GM12878 (cell line): ENCODE measurements around the gene DKK3. TPM values are rescaled to one million over a fixed set of nuclear protein-coding genes. Genes with fewer than 3 reads are reported as not detected.

Source experiments
- ATAC-seq: fragments of 200-7000 bp; cut with Tn5 transposase; 3 replicates; pipeline ENCODE4 v1.9.1; 2020; ENCODE audit warnings: mild to moderate bottlenecking, moderate library complexity
- BruUV-seq: library from RNA; stranded (reverse); fragments of 400-500 nt; replicated peaks from 2 replicates; lab custom pipeline; 2021; lab: Mats Ljungman, UMichigan
- CTCF ChIA-PET: fragments of 300-600 bp; sonication (Branson Sonifier 250); formaldehyde crosslinking; extraction: SDS; loops from one replicate; lab custom pipeline; 2021; ENCODE audit warnings: inconsistent platforms; lab: Yijun Ruan, JAX
- POLR2A ChIA-PET: fragments of 350-600 bp; formaldehyde crosslinking; extraction: SDS; loops from one replicate; lab custom pipeline; 2021; ENCODE audit warnings: inconsistent platforms; lab: Charles Lee
- RAD21 ChIA-PET: fragments of 300-600 bp; sonication (Branson Sonifier 250); formaldehyde crosslinking; loops from one replicate; lab custom pipeline; 2023; ENCODE audit warnings: antibody characterized with exemption; ENCODE audit not compliant: unreplicated experiment; lab: Charles Lee
- SMC1A ChIA-PET: fragments of 300-600 bp; sonication (Branson Sonifier 250); formaldehyde crosslinking; loops from one replicate; lab custom pipeline; 2023; ENCODE audit not compliant: unreplicated experiment, uncharacterized antibody; lab: Charles Lee
- DNase-seq: peaks from one replicate; pipeline ENCODE4 v3.0.0-alpha.2; 2011; ENCODE audit warnings: low read depth, low spot score
- FAIRE-seq: peaks from 3 replicates; lab custom pipeline; 2011; peaks lifted over from hg19 to GRCh38; lab: Jason Lieb, UNC
- H2AFZ ChIP-seq: 2 replicates; pipeline ENCODE4 v1.6.0; 2011; ENCODE audit warnings: low read depth, low read length, control low read depth; ENCODE audit not compliant: control insufficient read depth
- H3K27ac ChIP-seq: 2 replicates; pipeline ENCODE4 v1.5.1; 2011; ENCODE audit warnings: control low read depth; ENCODE audit not compliant: control insufficient read depth, insufficient read depth
- H3K27me3 ChIP-seq, 2 experiments: replicated peaks in 1 of 2; 2 replicates each; pipeline versions ENCODE4 v1.6.0 to v1.6.1; 2011; ENCODE audit warnings: low read length in 1 of 2; ENCODE audit not compliant: control insufficient read depth in 2 of 2, insufficient read depth in 2 of 2
- H3K36me3 ChIP-seq, 2 experiments: 2 replicates each; pipeline ENCODE4 v1.5.1; 2011; ENCODE audit warnings: low read length in 1 of 2; ENCODE audit not compliant: control insufficient read depth in 2 of 2, insufficient read depth in 2 of 2
- H3K4me1 ChIP-seq: 2 replicates; pipeline ENCODE4 v1.6.1; 2011; ENCODE audit warnings: mild to moderate bottlenecking, low read length, moderate library complexity, mixed read lengths; ENCODE audit not compliant: control insufficient read depth, insufficient read depth
- H3K4me2 ChIP-seq: 2 replicates; pipeline ENCODE4 v1.6.0; 2011; ENCODE audit warnings: control low read depth; ENCODE audit not compliant: control insufficient read depth, insufficient read depth
- H3K4me3 ChIP-seq: fragments of 200-600 bp; sonication (generic); 2 replicates; pipeline ENCODE4 v1.5.1; 2016
- H3K79me2 ChIP-seq: 2 replicates; pipeline ENCODE4 v1.6.0; 2011; ENCODE audit warnings: low read length; ENCODE audit not compliant: control insufficient read depth, insufficient read depth
- H3K9ac ChIP-seq: 2 replicates; pipeline ENCODE4 v1.8.0; 2011; ENCODE audit warnings: low read length, control low read depth, mixed read lengths; ENCODE audit not compliant: control insufficient read depth, insufficient read depth
- H3K9me3 ChIP-seq: replicated peaks from 3 replicates; pipeline ENCODE4 v1.5.1; 2011; ENCODE audit warnings: mild to moderate bottlenecking, low read length; ENCODE audit not compliant: control insufficient read depth, insufficient read depth
- H4K20me1 ChIP-seq: 2 replicates; pipeline ENCODE4 v1.6.0; 2011; ENCODE audit not compliant: control insufficient read depth, insufficient read depth
- CREB1 ChIP-seq: IDR thresholded peaks from 2 replicates; pipeline ENCODE4 v1.6.1; 2012; ENCODE audit warnings: low read depth, mild to moderate bottlenecking, inconsistent platforms
- CREM ChIP-seq: IDR thresholded peaks from 2 replicates; pipeline ENCODE4 v1.6.1; 2014; ENCODE audit warnings: antibody characterized with exemption, low read depth
- E4F1 ChIP-seq: fragments of 450-650 bp; IDR thresholded peaks from 2 replicates; pipeline ENCODE4 v1.6.1; 2018; ENCODE audit warnings: borderline replicate concordance, mild to moderate bottlenecking; ENCODE audit not compliant: partially characterized antibody
- EP300 ChIP-seq, 2 experiments: fragments of 150-350 bp in 1 of 2; IDR thresholded peaks; 2 replicates each; pipeline ENCODE4 v1.6.1; 2011 to 2012; ENCODE audit warnings: low read depth in 2 of 2, low read length in 2 of 2, borderline replicate concordance in 1 of 2, improper control_type of control experiment in 1 of 2, inconsistent platforms in 1 of 2; ENCODE audit not compliant: control insufficient read depth in 1 of 2
- MTA3 ChIP-seq: IDR thresholded peaks from 2 replicates; pipeline ENCODE4 v1.6.1; 2012; ENCODE audit warnings: low read length, inconsistent platforms, borderline replicate concordance
- NFYB ChIP-seq: IDR thresholded peaks from 2 replicates; pipeline ENCODE4 v1.6.1; 2011; ENCODE audit warnings: low read depth, mild to moderate bottlenecking, low read length, improper control_type of control experiment, moderate library complexity; ENCODE audit not compliant: insufficient read depth
- POU2F2 ChIP-seq: IDR thresholded peaks from 3 replicates; pipeline ENCODE4 v1.6.1; 2011; ENCODE audit warnings: low read depth, mild to moderate bottlenecking, low read length, borderline replicate concordance
- ZNF384 ChIP-seq: IDR thresholded peaks from 2 replicates; pipeline ENCODE4 v1.6.1; 2012; ENCODE audit warnings: low read depth, mild to moderate bottlenecking, low read length, improper control_type of control experiment, borderline replicate concordance
- in situ Hi-C: fragments of 300-500 bp; cut with MboI; formaldehyde crosslinking; loops from 9 replicates; pipeline ENCODE4 v1.14.3; 2018; ENCODE audit warnings: mixed read lengths
- intact Hi-C: fragments of 100-400 bp; cut with micrococcal nuclease; formaldehyde crosslinking; loops from one replicate; pipeline ENCODE4 v1.14.2; 2022; ENCODE audit not compliant: unreplicated experiment
- polyA plus RNA-seq, 11 experiments: library from polyadenylated mRNA; depleted of rRNA in 4 of 11; unstranded in 6 of 11; stranded (reverse) in 5 of 11; fragments of >200 nt; fragmentation: Nextera tagmentation in 4 of 11; fragmentation: Illumina TruSeq in 1 of 11; extraction: Ambion mirVana in 4 of 11; extraction: Trizol in 1 of 11; gene quantifications; 1 replicate in 1 of 11; 2 replicates in 10 of 11; pipeline versions ENCODE4 v1.2.1 to v1.2.3, GENCODE V29; 2011 to 2016; ENCODE audit warnings: inconsistent platforms in 2 of 11, missing spikeins in 2 of 11, low read depth in 1 of 11
- total RNA-seq, 4 experiments: library from RNA; depleted of rRNA in 3 of 4; stranded (reverse); fragments of >200 nt in 3 of 4; fragmentation: Illumina TruSeq in 1 of 4; extraction: Trizol in 1 of 4; gene quantifications; 2 replicates each; pipeline versions ENCODE4 v1.2.1 to v1.2.3, GENCODE V29; 2013 to 2021

The DKK3 gene
- total and polyA plus RNA-seq, 10 of the 15 experiments (the other 5 are each of a cell fraction or from before 2014, with no cell fraction given), result 0.07 to 0.16 (median 0.15) TPM; not detected in 7

DNA sequence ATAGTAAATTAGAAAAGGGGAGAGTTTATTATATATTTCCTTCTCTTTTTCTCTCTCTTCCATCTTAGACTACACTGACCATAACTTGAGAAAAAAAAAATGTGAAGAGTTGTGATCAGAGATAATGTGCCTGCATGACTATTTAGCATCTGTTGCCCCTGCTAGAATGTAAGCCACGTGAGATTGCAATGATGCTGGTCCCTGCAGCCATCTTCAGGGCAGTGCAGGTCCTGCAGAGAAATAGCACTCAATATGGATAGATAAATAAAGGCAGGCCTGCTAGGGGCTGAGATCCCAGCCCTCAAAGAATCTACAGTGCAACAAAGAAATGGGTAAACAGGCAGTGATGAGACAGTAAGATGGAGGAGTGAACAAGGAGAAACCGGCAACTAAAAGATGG is 7.8 kb upstream of the DKK3 start (continued):
- TF ChIP-seq EP300 (IDR thresholded peaks at IDR 0.05; ENCODE audit: borderline replicate concordance in 1 of 2, control insufficient read depth in 1 of 2, low read depth in 2 of 2, low read length in 2 of 2) (no peak), E4F1 (no peak)

GRCh38 chr11:12015486-12015885 is 7.1 kb upstream of the DKK3 start:
- no peaks in the 10 kb centered on the region for H3K36me3 ChIP-seq
- no peak for TF ChIP-seq NFYB
- no peak for TF ChIP-seq CREB1
- no peak for TF ChIP-seq CREM
- no peak for TF ChIP-seq ZNF384
- no peak for TF ChIP-seq MTA3
- no peak for TF ChIP-seq POU2F2
- ChIA-PET SMC1A (no interaction called here), POLR2A (no interaction called here), RAD21 (no interaction called here), CTCF (interaction anchor here (1.2 to 2.1 kb wide), 2 partner anchors 11 to 269 kb away, joined by 3 to 5 read pairs; no protein-coding TSS in a partner anchor)
- H3K79me2 ChIP-seq, result no peaks in the 10 kb centered on the region
- no peaks in the 10 kb centered on the region for H3K27me3 ChIP-seq
- H3K9ac ChIP-seq, result no peak overlapping the region
- H3K4me2 ChIP-seq, result no peak overlapping the region
- no peaks in the 10 kb centered on the region for H3K9me3 ChIP-seq
- H3K4me3 ChIP-seq, result no peak overlapping the region
- FAIRE-seq (no peak), DNase-seq (no peak), ATAC-seq (no peak)
- in situ Hi-C loops (no loop called here), intact Hi-C loops (no loop called here)
- H3K27ac ChIP-seq, result no peak overlapping the region
- H2AFZ ChIP-seq, result no peak overlapping the region
- no peaks in the 10 kb centered on the region for H4K20me1 ChIP-seq
- H3K4me1 ChIP-seq, result no peaks in the 10 kb centered on the region
- no TSS peak for BruUV-seq
